Left ventricle myocardium inferior (tissue), 1 donor: ENCODE measurements around the gene DARS1. TPM values are rescaled to one million over a fixed set of nuclear protein-coding genes. Genes with fewer than 3 reads are reported as not detected.
"Not testable (repeated sequence)": the region's sequence is repeated elsewhere in the genome, so short reads cannot be mapped to it uniquely, and the experiment has no call there.

Experiments used
- DNase-seq: peaks from one replicate; pipeline ENCODE4 v3.0.0-alpha.2; 2020
- H3K27ac ChIP-seq: fragments of 200-600 bp; replicated peaks from 2 replicates; pipeline ENCODE4 v1.8.0; 2021
- H3K27me3 ChIP-seq: fragments of 200-600 bp; 2 replicates; pipeline ENCODE4 v1.8.0; 2021; ENCODE audit warnings: low read depth
- H3K36me3 ChIP-seq: fragments of 200-600 bp; 2 replicates; pipeline ENCODE4 v1.8.0; 2021
- H3K4me1 ChIP-seq: fragments of 200-600 bp; 2 replicates; pipeline ENCODE4 v1.8.0; 2021
- H3K4me3 ChIP-seq: fragments of 200-600 bp; 2 replicates; pipeline ENCODE4 v1.8.0; 2021; ENCODE audit warnings: mild to moderate bottlenecking, moderate library complexity
- H3K9me3 ChIP-seq: fragments of 200-600 bp; replicated peaks from 2 replicates; pipeline ENCODE4 v1.8.0; 2021
- CTCF ChIP-seq: fragments of 200-600 bp; IDR thresholded peaks from 2 replicates; pipeline ENCODE4 v1.8.0; 2021; ENCODE audit warnings: antibody characterized with exemption, mild to moderate bottlenecking, borderline replicate concordance
- intact Hi-C: fragments of 100-400 bp; cut with micrococcal nuclease; formaldehyde crosslinking; loops from one replicate; pipeline ENCODE4 v1.11.0; 2022
- total RNA-seq: library from RNA; stranded (reverse); fragmentation: NEBNext Ultra II Directional; extraction: Animal tissue kit (Norgen Biotek cat#: 25700); gene quantifications from one replicate; pipeline ENCODE4 v1.2.1, GENCODE V29; 2021
- donor health status: DM: no; HTN: yes; CAD: no; lungs with severe emphysema.

Gene DARS1
- total RNA-seq, 1 donor from 2014 or later = 56.3 TPM

- no peaks in the 10 kb centered on the region for H3K36me3 ChIP-seq
- no peak overlapping the region for H3K4me3 ChIP-seq
- intact Hi-C loops = no loop called here
- H3K9me3 ChIP-seq = no peaks in the 10 kb centered on the region
- TF ChIP-seq CTCF = no peak
- no peak overlapping the region for H3K27ac ChIP-seq
- peaks cover 6% of the 10 kb centered on the region for H3K27me3 ChIP-seq
- no peak for DNase-seq
- H3K4me1 ChIP-seq = no peaks in the 10 kb centered on the region
Measured at GRCh38 chr2:135890149-135890548, 95.3 kb downstream of the DARS1 start.

GRCh38 chr2:135888587-135888986 lies 96.8 kb downstream of the DARS1 start:
- H3K9me3 ChIP-seq, H3K4me1 ChIP-seq, H3K36me3 ChIP-seq, DNase-seq, intact Hi-C loops, H3K27ac ChIP-seq, H3K4me3 ChIP-seq: not testable (repeated sequence)
- H3K27me3 ChIP-seq = peaks cover 13% of the 10 kb centered on the region

- Histone ChIP-seq H3K9me3 (no peaks in the 10 kb centered on the region), H3K4me3 (no peak overlapping the region), H3K36me3 (no peaks in the 10 kb centered on the region), H3K27ac (no peak overlapping the region), H3K4me1 (no peaks in the 10 kb centered on the region), H3K27me3 (peaks cover 13% of the 10 kb centered on the region)
- intact Hi-C loops = no loop called here
- TF ChIP-seq CTCF = no peak
- no peak for DNase-seq
Measured at GRCh38 chr2:135885709-135886108, 99.7 kb downstream of the DARS1 start.

GRCh38 chr2:135882415-135882814 lies 103.0 kb downstream of the DARS1 start:
- Histone ChIP-seq H3K9me3 (no peaks in the 10 kb centered on the region), H3K4me1 (no peaks in the 10 kb centered on the region), H3K27me3 (peaks cover 13% of the 10 kb centered on the region), H3K36me3 (no peaks in the 10 kb centered on the region), H3K4me3 (no peak overlapping the region), H3K27ac (no peak overlapping the region)
- intact Hi-C loops = no loop called here
- TF ChIP-seq CTCF = no peak
- DNase-seq = no peak

- H3K27me3 ChIP-seq, H3K9me3 ChIP-seq, intact Hi-C loops, DNase-seq, H3K36me3 ChIP-seq: not testable (repeated sequence)
- Histone ChIP-seq H3K27ac (peak overlapping the region; percentile 73), H3K4me3 (peak overlapping the region; percentile 89), H3K4me1 (peaks cover 16% of the 10 kb centered on the region)
Measured at GRCh38 chr2:135876770-135877169, 108.7 kb downstream of the DARS1 start.

GRCh38 chr2:135876066-135876711 lies 109.2 kb downstream of the DARS1 start, which contains the start of gene MCM6:
Gene MCM6, minus strand, starts transcription at chr2:135876443. Its CDS starts 78 bp downstream, at chr2:135876365.
- H3K27ac ChIP-seq = peak within 1 kb of the TSS; percentile 73
- H3K36me3 ChIP-seq = peaks cover 1% of the 10 kb centered on the region
- H3K27me3 ChIP-seq = no peaks in the 10 kb centered on the region
- H3K9me3 ChIP-seq = no peaks in the 10 kb centered on the region
- peaks cover 16% of the 10 kb centered on the region for H3K4me1 ChIP-seq
- DNase-seq = peak; percentile 97
- peak within 1 kb of the TSS; percentile 89 for H3K4me3 ChIP-seq
- peak; percentile 46 for TF ChIP-seq CTCF
- intact Hi-C loops = no loop called here
